Hematopoietic multipotent progenitor cell treated with erythropoietin and hydrocortisone succinate and interleukin-3 and kit ligand, for 8 days (in vitro differentiated cells): ENCODE measurements around the gene CYB561A3.
"Not testable (repeated sequence)": the region's sequence is repeated elsewhere in the genome, so short reads cannot be mapped to it uniquely, and the experiment has no call there.

Experiments
- DNase-seq: peaks from one replicate; pipeline ENCODE4 v3.0.0-alpha.2; 2015

The CYB561A3 gene, protein sequence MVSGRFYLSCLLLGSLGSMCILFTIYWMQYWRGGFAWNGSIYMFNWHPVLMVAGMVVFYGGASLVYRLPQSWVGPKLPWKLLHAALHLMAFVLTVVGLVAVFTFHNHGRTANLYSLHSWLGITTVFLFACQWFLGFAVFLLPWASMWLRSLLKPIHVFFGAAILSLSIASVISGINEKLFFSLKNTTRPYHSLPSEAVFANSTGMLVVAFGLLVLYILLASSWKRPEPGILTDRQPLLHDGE

DNA sequence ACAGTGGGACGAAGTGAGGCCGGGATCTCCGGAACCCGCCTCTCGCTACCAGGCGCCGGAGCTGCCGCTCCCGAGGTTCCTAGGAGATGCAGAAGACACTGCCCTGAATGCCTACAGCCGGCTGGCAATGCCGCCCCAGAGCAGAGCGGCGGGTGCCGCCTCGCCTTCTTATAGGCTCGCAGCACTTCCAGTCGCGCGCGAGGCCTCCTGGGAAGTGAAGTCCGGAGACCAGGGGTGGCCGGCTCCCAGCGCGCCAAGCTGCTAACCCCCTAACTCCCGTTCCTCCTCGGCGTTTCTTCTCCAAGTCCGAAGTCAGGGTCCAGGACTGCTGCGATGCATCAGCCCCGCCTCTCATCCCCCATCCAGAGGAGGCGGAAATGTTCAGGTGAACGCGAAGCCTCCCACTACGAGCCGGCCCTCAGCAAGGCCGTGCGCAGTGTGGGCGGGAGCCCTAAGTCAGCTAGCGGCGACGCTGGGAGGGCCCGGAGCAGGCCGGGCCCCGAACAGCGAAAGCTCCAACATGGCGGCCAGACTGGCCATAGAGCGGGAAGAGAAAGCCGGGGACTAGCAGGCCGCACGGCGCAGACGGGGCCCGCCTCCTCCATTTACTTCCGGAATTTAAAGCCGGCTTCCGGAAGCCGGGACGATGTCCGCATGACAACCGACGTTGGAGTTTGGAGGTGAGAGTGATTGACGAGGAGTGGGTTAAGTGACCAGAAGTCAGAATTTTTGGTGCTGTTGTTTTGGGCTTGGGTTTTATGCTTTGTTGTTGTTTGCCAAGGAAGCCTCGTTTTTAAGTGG, at the start of gene CYB561A3, which contains the start of gene TMEM138:
TSS of gene CYB561A3 (minus strand) at position 142 of the 801 bp plus-strand sequence. CDS start 5,169 bp downstream, outside the sequence.
TSS of gene TMEM138 (plus strand) at position 634 of the 801 bp plus-strand sequence. CDS start 2,017 bp downstream, outside the sequence.
- DNase-seq, result peak; percentile 95

DNA sequence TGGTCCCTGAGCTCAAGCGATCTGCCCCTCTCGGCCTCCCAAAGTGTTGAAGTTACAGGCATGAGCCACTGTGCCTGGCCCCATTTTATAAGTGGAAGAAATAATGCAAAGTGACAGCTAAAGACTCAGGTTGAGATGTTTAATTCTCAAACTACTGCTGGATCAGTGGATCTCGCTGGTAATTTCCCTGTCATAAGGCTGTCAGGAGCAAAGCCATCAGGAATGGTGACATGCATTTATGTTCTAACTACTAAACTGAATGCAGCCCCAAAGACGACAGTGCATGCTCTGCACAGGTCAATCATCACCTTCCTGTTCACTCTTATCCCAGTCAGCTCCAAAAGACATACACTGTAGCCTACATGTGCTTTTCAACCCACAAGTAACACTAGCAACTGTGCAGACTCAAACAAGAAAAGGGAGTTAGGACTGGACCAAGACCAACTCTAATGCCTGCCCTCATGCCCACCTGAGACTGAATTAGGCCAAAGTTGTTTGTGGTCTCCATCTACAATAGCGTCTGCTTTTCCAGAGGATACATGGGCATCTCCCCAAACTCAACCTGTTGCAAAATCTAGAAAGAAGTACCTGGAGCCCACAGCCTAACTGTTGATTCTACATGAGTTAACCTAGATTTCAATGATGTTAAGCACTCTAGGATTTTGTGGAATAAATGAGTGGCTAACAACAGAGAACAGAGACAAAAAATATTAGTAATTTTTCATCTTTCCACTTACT, 45.5 kb upstream of the CYB561A3 start:
- no peak for DNase-seq

- no peak for DNase-seq
Observed at GRCh38 chr11:61406067-61406466, 44.4 kb upstream of the CYB561A3 start.

DNA sequence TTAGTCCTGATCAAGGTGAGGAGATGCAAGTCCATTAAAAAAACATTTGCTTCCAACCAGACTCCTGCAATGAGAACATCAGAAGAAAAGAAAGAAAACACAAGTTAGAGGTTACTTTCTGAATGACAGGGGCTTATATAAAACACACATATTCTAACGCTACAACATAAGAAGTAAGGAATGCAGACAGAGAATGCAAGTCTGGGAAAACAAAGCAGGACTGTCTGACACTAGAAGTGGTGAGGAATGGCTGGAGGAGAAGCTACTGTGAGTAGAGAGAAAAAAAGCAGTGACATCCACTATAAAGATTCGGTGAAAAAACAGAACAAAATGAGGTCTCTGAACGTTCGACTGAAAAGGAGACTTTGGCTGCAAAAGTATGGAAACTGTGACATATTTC, 43.0 kb upstream of the CYB561A3 start:
- DNase-seq, result no peak

DNA sequence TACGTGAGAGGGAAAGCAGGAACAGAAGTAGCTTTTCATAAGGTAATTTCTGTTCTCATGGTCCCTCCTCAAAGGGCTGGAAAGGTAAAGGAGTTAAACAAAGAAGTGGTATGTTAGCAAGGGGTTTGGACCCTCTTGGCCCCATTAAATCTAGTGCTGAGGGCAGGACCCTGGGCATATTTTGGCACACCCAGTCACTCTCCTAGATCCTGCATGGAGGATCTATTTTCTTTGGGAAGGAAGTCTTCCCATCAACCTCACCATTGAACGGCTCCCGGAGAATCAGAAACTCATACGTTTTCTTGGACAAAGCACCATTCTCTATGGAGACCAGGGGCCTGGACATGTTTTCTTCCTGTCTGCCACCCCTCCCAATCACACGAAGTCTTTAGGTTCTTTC, 42.4 kb upstream of the CYB561A3 start:
- no peak for DNase-seq

DNA sequence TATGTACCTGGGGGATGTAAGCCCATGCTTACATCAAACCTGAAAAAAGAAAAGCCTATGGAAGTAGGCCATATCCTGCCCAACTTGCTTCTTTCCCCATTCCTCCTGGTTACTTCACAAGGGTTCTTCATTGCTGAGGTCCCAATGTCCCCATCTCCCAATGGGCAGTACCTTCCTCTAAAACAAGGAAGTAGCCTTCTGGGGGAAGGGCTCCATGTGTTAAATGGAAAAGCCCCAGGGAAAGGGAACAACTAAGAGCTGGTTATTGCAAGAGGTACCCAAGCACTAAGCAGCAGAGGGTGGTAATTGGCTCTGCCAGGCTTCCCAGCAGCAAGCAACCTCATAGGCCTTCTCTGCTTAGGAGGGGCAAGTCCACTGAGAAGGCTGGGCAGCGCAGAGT, 42.0 kb upstream of the CYB561A3 start:
- DNase-seq, result no peak

DNA sequence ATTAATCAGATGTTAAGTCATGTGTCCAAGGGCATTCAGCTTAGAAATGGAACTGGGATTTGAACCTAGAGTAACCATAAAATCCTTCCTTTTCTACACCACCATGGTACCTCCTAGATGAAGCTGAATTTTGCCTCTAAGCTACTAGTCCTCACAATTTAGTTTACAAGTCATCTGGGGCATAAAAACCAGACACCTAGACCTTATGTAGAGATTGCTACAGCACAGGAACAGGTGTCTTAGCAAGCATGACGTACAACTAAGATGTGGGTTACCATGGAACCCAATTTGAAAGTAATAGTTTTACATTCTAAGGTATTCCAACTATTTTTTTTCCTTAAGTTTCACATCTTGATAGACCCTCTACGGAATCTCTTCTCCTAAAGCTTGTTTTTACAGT, 39.9 kb upstream of the CYB561A3 start:
- DNase-seq, result no peak

GRCh38 chr11:61401173-61401572, 39.5 kb upstream of the CYB561A3 start:
- DNase-seq, result no peak

DNA sequence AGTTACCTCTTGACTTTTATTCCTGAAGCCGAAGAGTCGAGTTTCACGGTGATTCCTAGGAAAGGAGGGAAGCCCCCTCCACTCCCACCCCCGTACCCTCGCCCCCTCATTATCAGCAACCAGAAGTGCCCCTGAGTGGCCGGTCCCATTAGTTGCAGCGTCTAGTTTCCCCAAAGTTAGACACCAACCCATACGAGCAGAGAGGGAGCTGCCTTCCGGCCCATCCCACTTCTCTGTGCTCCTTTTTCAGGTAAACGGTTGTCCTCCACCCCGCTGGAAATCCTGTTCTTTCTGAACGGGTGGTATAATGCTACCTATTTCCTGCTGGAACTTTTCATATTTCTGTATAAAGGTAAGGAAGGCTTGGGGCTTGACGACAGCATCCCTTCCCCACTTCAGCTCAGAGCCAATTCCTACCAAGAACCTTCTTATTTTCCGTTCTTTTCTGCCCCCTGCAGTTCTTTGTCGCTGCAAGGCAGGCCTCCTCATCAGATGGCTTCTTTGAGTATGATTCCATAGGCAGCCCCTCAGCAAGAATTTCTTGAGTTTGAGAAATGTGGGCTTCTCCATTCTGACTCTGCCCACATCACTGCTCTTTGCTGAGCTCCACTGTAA, 31.4 kb upstream of the CYB561A3 start:
- peak; percentile 54 for DNase-seq

DNA sequence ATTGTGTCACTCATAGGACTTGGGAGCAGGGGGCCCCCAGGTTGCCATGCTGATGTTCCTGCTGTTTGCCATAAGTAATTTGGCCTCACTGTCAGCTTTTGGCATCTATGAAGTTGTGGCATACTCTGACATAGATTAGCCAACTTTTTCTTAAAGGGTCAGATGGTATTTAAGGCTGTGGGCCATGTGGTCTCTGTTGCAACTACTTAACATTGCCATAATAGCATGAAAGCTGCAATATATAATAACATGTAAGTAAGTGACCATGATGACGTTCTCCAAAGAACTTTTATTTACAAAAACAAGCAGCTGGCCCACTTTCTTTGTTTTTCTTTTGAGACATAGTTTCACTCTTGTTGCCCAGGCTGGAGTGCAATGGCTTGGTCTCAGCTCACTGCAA, 28.5 kb upstream of the CYB561A3 start:
- no peak for DNase-seq

DNA sequence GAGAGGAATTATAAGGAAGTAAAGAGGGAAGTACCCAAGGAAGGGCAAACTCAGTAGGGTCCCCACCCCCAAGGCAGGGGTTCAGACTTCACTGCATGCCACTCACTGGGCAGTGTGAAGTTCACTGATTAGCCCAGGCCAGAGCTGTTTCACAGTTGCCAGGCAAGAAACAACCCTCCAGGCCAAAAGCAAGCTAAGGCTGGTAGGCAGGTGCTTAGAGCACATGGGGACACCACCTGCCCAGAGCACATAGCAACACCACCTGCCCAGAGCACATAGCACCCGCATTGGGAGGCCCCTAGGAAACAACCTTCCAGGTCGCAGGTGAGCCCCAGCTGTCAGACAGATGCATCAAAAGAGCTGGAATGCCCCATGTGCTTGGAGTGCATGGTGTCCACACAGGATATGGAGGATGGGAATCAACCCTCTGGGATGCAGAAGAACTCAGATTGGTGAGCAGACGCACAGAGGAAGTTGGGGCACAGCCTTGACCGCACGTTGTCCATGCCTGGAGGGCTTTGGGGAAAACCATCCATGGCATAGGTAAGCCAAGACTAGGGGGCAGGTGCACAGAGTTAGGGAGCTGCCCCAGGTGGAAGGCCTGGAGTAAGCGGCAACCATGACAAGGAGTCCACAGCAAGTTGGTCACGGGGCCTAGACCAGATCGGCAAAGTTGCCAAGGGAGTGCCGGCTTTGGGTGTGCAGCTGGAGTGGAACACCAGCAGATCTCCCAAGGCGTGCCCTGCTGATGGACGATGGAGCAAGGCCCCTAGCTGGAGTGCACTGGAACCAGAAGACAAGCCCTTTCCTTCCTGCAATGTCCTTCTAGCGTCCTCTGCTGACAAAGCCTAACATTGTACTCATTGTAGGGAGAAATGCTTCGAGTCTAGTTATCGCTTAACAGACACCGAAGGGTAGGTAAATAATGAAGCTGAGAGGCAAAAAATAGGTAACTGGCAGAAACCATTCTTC, 22.9 kb upstream of the CYB561A3 start:
- DNase-seq, result peak; percentile 68

DNA sequence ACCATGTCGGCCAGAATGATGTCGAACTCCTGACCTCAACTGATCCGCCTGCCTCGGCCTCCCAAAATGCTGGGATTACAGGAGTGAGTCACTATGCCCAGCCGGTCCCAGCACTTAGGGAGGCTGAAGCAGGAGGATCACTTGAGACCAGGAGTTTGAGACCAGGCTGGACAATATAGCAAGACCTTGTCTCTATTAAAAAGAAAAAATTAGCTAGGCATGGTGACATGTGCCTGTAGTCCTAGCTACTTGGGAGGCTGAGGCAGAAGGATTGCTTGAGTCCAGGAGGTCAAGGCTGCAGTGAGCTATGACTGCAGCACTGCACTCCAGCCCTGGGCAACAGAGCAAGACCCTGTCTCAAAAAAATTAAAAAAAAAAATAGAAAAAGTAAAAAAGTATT, 22.2 kb upstream of the CYB561A3 start:
- not testable (repeated sequence) for DNase-seq

- DNase-seq, result no peak
Observed at GRCh38 chr11:61380884-61381283, 19.2 kb upstream of the CYB561A3 start.

GRCh38 chr11:61378713-61379313, 17.1 kb upstream of the CYB561A3 start:
- no peak for DNase-seq

- DNase-seq, result no peak
Observed at GRCh38 chr11:61377461-61378160, 15.9 kb upstream of the CYB561A3 start.

DNA sequence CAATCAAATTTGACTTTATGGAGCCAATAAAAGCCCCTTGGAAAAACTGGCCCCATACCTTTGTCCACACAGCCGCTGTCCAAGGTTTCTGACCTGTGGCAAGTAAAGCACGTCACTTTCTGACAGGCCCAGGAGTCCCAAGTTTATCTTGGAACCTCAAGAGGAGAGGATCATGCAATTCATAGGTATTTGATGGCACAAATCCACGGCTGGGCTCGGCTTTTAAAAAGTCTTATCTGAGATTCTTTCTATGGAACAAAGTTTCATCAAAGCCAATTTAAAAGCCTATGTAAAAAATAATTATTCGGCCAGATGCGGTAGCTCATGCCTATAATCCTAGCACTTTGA, 14.1 kb upstream of the CYB561A3 start:
- no peak for DNase-seq

DNA sequence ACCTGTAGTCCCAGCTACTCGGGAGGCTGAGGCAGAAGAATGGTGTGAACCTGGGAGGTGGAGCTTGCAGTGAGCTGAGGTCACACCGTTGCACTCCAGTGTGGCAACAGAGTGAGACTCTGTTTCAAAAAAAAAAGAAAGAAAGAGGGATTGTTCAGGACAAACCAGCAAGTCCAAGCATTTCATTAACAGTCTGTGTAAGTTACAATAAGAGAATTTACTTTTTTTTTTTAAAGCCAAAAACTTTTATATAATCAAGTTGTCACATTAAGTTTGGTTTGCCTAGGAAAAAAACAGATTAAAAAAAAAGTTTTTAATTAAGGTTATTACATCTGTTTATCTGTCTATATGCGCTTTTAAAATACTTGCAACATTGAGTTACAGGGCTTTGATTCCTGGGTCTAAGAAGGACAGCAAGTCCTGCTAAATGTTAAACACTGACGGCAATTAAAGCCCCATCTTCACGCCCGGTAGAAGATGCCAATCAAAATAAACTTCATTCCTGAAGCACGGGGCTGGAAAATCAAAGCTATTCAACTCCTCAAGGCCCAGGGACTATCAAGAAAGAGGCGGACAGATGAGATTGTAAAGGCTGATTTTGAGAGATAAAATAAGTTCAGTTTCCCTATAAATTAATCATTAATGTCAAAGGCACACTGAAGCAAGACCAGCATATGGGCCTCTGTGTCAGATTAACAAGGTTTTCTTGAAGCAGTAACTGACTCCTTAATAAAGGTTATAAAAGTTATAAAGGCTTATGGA, 11.2 kb upstream of the CYB561A3 start:
- DNase-seq, result no peak

DNA sequence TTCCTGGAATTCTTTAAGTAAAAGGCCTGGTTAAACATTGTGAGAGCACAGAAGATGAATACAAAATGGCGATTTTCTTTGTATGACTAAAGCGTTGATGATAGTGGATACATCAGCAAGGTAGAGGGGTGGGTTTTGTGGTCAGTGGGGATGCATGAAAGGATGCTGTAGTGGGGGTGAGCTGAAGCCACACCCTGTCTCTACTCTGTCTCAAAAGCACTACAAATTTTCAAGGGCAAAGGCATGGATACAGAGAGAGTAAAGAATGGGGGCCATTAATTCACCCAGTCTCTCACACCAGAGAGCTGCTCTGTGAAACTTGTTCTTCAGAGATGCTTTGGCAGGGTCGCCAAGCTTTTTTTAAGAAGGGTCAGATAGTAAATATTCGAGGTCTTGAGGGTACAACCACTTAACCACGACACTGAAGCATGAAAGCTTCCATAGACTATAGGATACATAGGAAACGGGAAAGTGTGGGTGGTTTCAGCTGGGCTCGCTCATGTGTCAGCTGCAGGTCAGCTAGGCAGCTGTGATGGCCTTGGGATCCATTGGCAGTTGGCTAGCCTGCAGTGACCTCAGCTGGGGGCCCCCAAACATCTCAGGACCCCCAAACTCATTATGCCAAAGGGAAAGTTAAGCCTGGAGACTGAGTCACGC, 8.8 kb upstream of the CYB561A3 start:
- no peak for DNase-seq
